H1 (cell line): Measurements from ENCODE around the gene SUV39H2. TPM values are rescaled to one million over a fixed set of nuclear protein-coding genes. Genes with fewer than 3 reads are reported as not detected.

Experiments
- CTCF ChIA-PET: fragments of 300-600 bp; sonication (Branson Sonifier 250); formaldehyde crosslinking; loops from one replicate; lab custom pipeline; 2021; ENCODE audit not compliant: partially characterized antibody; lab: Charles Lee
- POLR2A ChIA-PET: fragments of 300-600 bp; sonication (Branson Sonifier 250); formaldehyde crosslinking; loops from one replicate; lab custom pipeline; 2021; ENCODE audit warnings: inconsistent platforms; ENCODE audit not compliant: partially characterized antibody; lab: Charles Lee
- DNase-seq, 2 experiments: peaks; one replicate each; pipeline versions ENCODE4 v3.0.0 to v3.0.0-alpha.2; 2010 to 2022; ENCODE audit warnings: low spot score in 2 of 2, low read depth in 1 of 2, mixed read lengths in 1 of 2
- FAIRE-seq: peaks from 2 replicates; lab custom pipeline; 2011; peaks lifted over from hg19 to GRCh38; lab: Jason Lieb, UNC
- H2AFZ ChIP-seq: 2 replicates; pipeline ENCODE4 v1.8.1; 2012; ENCODE audit warnings: low read length, inconsistent platforms
- H2AK5ac ChIP-seq: 2 replicates; pipeline ENCODE4 v1.6.1; 2013; ENCODE audit warnings: low read depth, low read length
- H2BK120ac ChIP-seq: replicated peaks from 2 replicates; pipeline ENCODE3; 2013; ENCODE audit warnings: low read depth, low read length, inconsistent platforms
- H2BK12ac ChIP-seq: 2 replicates; pipeline ENCODE4 v1.6.1; 2013; ENCODE audit warnings: low read depth, low read length
- H2BK15ac ChIP-seq: 2 replicates; pipeline ENCODE4 v1.6.1; 2013; ENCODE audit warnings: low read length
- H2BK20ac ChIP-seq: 2 replicates; pipeline ENCODE4 v1.6.1; 2013; ENCODE audit warnings: low read length
- H2BK5ac ChIP-seq: 2 replicates; pipeline ENCODE4 v1.6.1; 2013; ENCODE audit warnings: low read depth, low read length
- H3K14ac ChIP-seq: 2 replicates; pipeline ENCODE4 v1.6.1; 2013; ENCODE audit warnings: inconsistent platforms; ENCODE audit not compliant: insufficient read length
- H3K18ac ChIP-seq: 2 replicates; pipeline ENCODE4 v1.6.1; 2013; ENCODE audit warnings: low read length; ENCODE audit errors: extremely low read depth
- H3K23ac ChIP-seq: 2 replicates; pipeline ENCODE4 v1.6.1; 2013; ENCODE audit warnings: inconsistent platforms; ENCODE audit not compliant: insufficient read length
- H3K23me2 ChIP-seq: 2 replicates; pipeline ENCODE4 v1.6.1; 2013; ENCODE audit warnings: low read depth, low read length
- H3K27ac ChIP-seq: 2 replicates; pipeline ENCODE4 v1.6.1; 2011; ENCODE audit warnings: low read depth, low read length, inconsistent platforms
- H3K27me3 ChIP-seq, 4 experiments: replicated peaks in 1 of 4; 1 replicate in 1 of 4; 2 replicates in 3 of 4; pipeline versions ENCODE4 v1.6.1 to v1.8.1; 2011 to 2013; ENCODE audit warnings: low read length in 3 of 4, mild to moderate bottlenecking in 3 of 4, inconsistent platforms in 2 of 4, mixed read lengths in 2 of 4, moderate library complexity in 1 of 4; ENCODE audit not compliant: control insufficient read depth in 3 of 4, insufficient read depth in 3 of 4; ENCODE audit errors: extremely low read depth in 1 of 4
- H3K36me3 ChIP-seq, 4 experiments: 2 replicates each; pipeline versions ENCODE4 v1.6.1 to v1.8.1; 2011 to 2013; ENCODE audit warnings: mild to moderate bottlenecking in 4 of 4, low read length in 3 of 4, moderate library complexity in 2 of 4, control low read depth in 1 of 4, inconsistent platforms in 1 of 4; ENCODE audit not compliant: insufficient read depth in 4 of 4, control insufficient read depth in 2 of 4
- H3K4ac ChIP-seq: replicated peaks from 2 replicates; pipeline ENCODE3; 2013; ENCODE audit warnings: low read length, low read depth, mixed read lengths, inconsistent platforms; ENCODE audit not compliant: insufficient read length
- H3K4me1 ChIP-seq, 4 experiments: replicated peaks in 1 of 4; 1 replicate in 1 of 4; 2 replicates in 3 of 4; pipeline versions ENCODE4 v1.6.1 to v1.8.1; 2011 to 2013; ENCODE audit warnings: low read length in 3 of 4, inconsistent platforms in 2 of 4, mixed read lengths in 1 of 4; ENCODE audit not compliant: insufficient read depth in 4 of 4, control insufficient read depth in 3 of 4
- H3K4me2 ChIP-seq, 2 experiments: 2 replicates each; pipeline versions ENCODE4 v1.6.1 to v1.8.1; 2011 to 2013; ENCODE audit warnings: low read depth in 2 of 2, low read length in 2 of 2, control low read depth in 1 of 2, inconsistent platforms in 1 of 2, mild to moderate bottlenecking in 1 of 2; ENCODE audit not compliant: insufficient read depth in 1 of 2
- H3K4me3 ChIP-seq, 4 experiments: fragments of 200-600, 300-600 bp in 1 of 4; sonication (generic), shearing (Covaris generic), sonication (Bioruptor Twin) in 1 of 4; 2 replicates each; pipeline versions ENCODE4 v1.5.1 to v1.8.1; 2011 to 2016; ENCODE audit warnings: low read length in 4 of 4, low read depth in 3 of 4, control low read depth in 2 of 4, inconsistent platforms in 2 of 4, mild to moderate bottlenecking in 2 of 4, mixed read lengths in 1 of 4, moderate library complexity in 1 of 4; ENCODE audit not compliant: insufficient read depth in 2 of 4; ENCODE audit errors: extremely low read depth in 1 of 4
- H3K56ac ChIP-seq: replicated peaks from 2 replicates; pipeline ENCODE3; 2013; ENCODE audit warnings: low read depth, mild to moderate bottlenecking, mixed read lengths, low read length, inconsistent platforms; ENCODE audit not compliant: insufficient read length
- H3K79me1 ChIP-seq: 2 replicates; pipeline ENCODE4 v1.6.1; 2013; ENCODE audit warnings: low read depth, low read length, control low read depth
- H3K79me2 ChIP-seq, 2 experiments: 2 replicates each; pipeline versions ENCODE4 v1.6.1 to v1.8.1; 2012 to 2013; ENCODE audit warnings: low read length in 2 of 2, mild to moderate bottlenecking in 2 of 2, inconsistent platforms in 1 of 2; ENCODE audit not compliant: insufficient read depth in 2 of 2, control insufficient read depth in 1 of 2
- H3K9ac ChIP-seq, 4 experiments: replicated peaks in 1 of 4; 1 replicate in 1 of 4; 2 replicates in 3 of 4; pipeline versions ENCODE4 v1.6.1 to v1.8.1; 2011 to 2013; ENCODE audit warnings: low read depth in 3 of 4, low read length in 3 of 4, control low read depth in 2 of 4, mild to moderate bottlenecking in 2 of 4, moderate library complexity in 2 of 4, inconsistent platforms in 1 of 4; ENCODE audit errors: extremely low read depth in 1 of 4
- H3K9me3 ChIP-seq, 2 experiments: 2 replicates each; pipeline versions ENCODE4 v1.6.1 to v1.8.1; 2012 to 2013; ENCODE audit warnings: mild to moderate bottlenecking in 2 of 2, moderate library complexity in 2 of 2, control low read depth in 1 of 2, inconsistent platforms in 1 of 2, low read depth in 1 of 2, low read length in 1 of 2, mixed read lengths in 1 of 2; ENCODE audit not compliant: insufficient read depth in 2 of 2
- H4K20me1 ChIP-seq, 2 experiments: replicated peaks in 1 of 2; 2 replicates each; pipeline versions ENCODE3 to v1.8.1; 2011 to 2013; ENCODE audit warnings: inconsistent platforms in 2 of 2, low read length in 2 of 2, mild to moderate bottlenecking in 1 of 2; ENCODE audit not compliant: insufficient read depth in 2 of 2, control insufficient read depth in 1 of 2
- H4K5ac ChIP-seq: 2 replicates; pipeline ENCODE4 v1.6.1; 2013; ENCODE audit warnings: low read length, low read depth, mixed read lengths, inconsistent platforms; ENCODE audit not compliant: insufficient read length
- H4K8ac ChIP-seq: 2 replicates; pipeline ENCODE4 v1.8.0; 2013; ENCODE audit warnings: mild to moderate bottlenecking, moderate library complexity, low read length, inconsistent platforms; ENCODE audit not compliant: insufficient read depth; ENCODE audit errors: extremely low read depth
- H4K91ac ChIP-seq: replicated peaks from 2 replicates; pipeline ENCODE3; 2013; ENCODE audit warnings: low read length, mixed read lengths, inconsistent platforms; ENCODE audit not compliant: insufficient read length
- BCL11A ChIP-seq, 2 experiments: IDR thresholded peaks; one replicate each; pipeline ENCODE4 v1.6.1; 2011; ENCODE audit warnings: low read depth in 2 of 2, low read length in 2 of 2, mild to moderate bottlenecking in 2 of 2
- CBX5 ChIP-seq: fragments of 300-800, 300-1000 bp; sonication (generic); IDR thresholded peaks from 2 replicates; pipeline ENCODE4 v1.7.1; 2016; ENCODE audit warnings: antibody characterized with exemption, low read length, low read depth
- CTBP2 ChIP-seq: IDR thresholded peaks from 2 replicates; pipeline ENCODE4 v1.7.0; 2011; ENCODE audit warnings: borderline replicate concordance, mild to moderate bottlenecking, moderate library complexity, mixed read lengths, low read length; ENCODE audit not compliant: insufficient read depth, insufficient read length
- KDM1A ChIP-seq: fragments of 200-600, 300-600 bp; sonication (generic); IDR thresholded peaks from 2 replicates; pipeline ENCODE4 v1.7.1; 2016; ENCODE audit warnings: mild to moderate bottlenecking, low read length, borderline replicate concordance
- POLR2A ChIP-seq, 2 experiments: IDR thresholded peaks; 1 replicate in 1 of 2; 2 replicates in 1 of 2; pipeline ENCODE4 v1.6.1; 2011; ENCODE audit warnings: low read depth in 2 of 2, low read length in 2 of 2, mild to moderate bottlenecking in 2 of 2; ENCODE audit errors: control extremely low read depth in 1 of 2
- RNF2 ChIP-seq: fragments of 200-900, 300-1000 bp; sonication (generic); IDR thresholded peaks from 2 replicates; pipeline ENCODE4 v1.7.1; 2016; ENCODE audit warnings: borderline replicate concordance, low read depth, mild to moderate bottlenecking, antibody characterized with exemption, low read length; ENCODE audit not compliant: poor library complexity, severe bottlenecking; ENCODE audit errors: missing control alignments
- TEAD4 ChIP-seq: IDR thresholded peaks from 2 replicates; pipeline ENCODE4 v1.6.1; 2012; ENCODE audit warnings: low read depth, low read length, inconsistent platforms, mixed read lengths
- WGBS, 2 experiments: shearing (Covaris generic) in 1 of 2; methylation state at CpG; one replicate each; pipeline versions ENCODE4 v1.1.6 to v1.1.7; 2013 to 2015; ENCODE audit warnings: low lambda C conversion rate in 2 of 2, mixed read lengths in 2 of 2, inconsistent platforms in 1 of 2, low coverage in 1 of 2, missing lambda C conversion rate in 1 of 2; ENCODE audit not compliant: insufficient replicate concordance in 2 of 2, insufficient coverage in 1 of 2, insufficient read length in 1 of 2; ENCODE audit errors: extremely low coverage in 1 of 2, missing lambda C conversion rate in 1 of 2; 5-methylcytosine and 5-hydroxymethylcytosine counted together
- polyA plus RNA-seq, 7 experiments: library from polyadenylated mRNA; depleted of rRNA in 3 of 7; stranded (reverse) in 5 of 7; unstranded in 2 of 7; fragments of >200 nt in 5 of 7; fragments of 200-250 nt in 2 of 7; gene quantifications; 1 replicate in 5 of 7; 2 replicates in 1 of 7; 4 replicates in 1 of 7; pipeline versions ENCODE4 v1.2.1 to v1.2.3, GENCODE V29; 2011 to 2013; ENCODE audit warnings: missing spikeins in 2 of 7, mixed read lengths in 2 of 7
- total RNA-seq: library from RNA; stranded (reverse); fragmentation: NEBNext Ultra II Directional; extraction: Animal tissue kit (Norgen Biotek cat#: 25700); gene quantifications from 2 replicates; pipeline ENCODE4 v1.2.1, GENCODE V29; 2021
- TF ChIP-seq, protein P1 (sequence below): IDR thresholded peaks from 2 replicates; pipeline ENCODE4 v1.6.1; 2011; ENCODE audit warnings: low read length, improper control_type of control experiment
- TF ChIP-seq, protein P2 (sequence below), 3 experiments: IDR thresholded peaks; 1 replicate in 2 of 3; 2 replicates in 1 of 3; pipeline versions ENCODE4 v1.5.1 to v1.6.1; 2011; ENCODE audit warnings: low read length in 3 of 3, mild to moderate bottlenecking in 3 of 3, inconsistent platforms in 2 of 3, low read depth in 1 of 3, moderate library complexity in 1 of 3; ENCODE audit not compliant: insufficient read depth in 1 of 3; ENCODE audit errors: control extremely low read depth in 1 of 3

Gene SUV39H2
- total and polyA plus RNA-seq, 2 of the 8 experiments (the other 6 are each of a cell fraction or from before 2014, with no cell fraction given): 19.4 to 62.3 TPM

- Histone ChIP-seq H3K9ac (no peak overlapping the region), H3K27ac (no peak overlapping the region), H3K79me1 (peaks cover 3% of the 10 kb centered on the region; the same call in 1 of the 2 replicates), H3K23me2 (peaks cover 2% of the 10 kb centered on the region), H3K79me2 (peaks cover 9 to 26% of the 10 kb centered on the region in 2 experiments), H2BK5ac (no peak overlapping the region), H2BK15ac (no peak overlapping the region), H3K9me3 (no peaks in the 10 kb centered on the region), H3K4me3 (no peak overlapping the region), H3K36me3 (peaks cover under 1 to 12% (median 4%) of the 10 kb centered on the region in 4 experiments; a peak in 4 of 8 replicates), H3K4me1 (peaks cover 0 to 8% (median 3%) of the 10 kb centered on the region in 4 experiments; a peak in 3 of 7 replicates), H3K23ac (no peak overlapping the region), H3K14ac (no peak overlapping the region), H3K27me3 (no peaks in the 10 kb centered on the region), H3K56ac (no peak overlapping the region), H3K4me2 (no peak overlapping the region), H4K20me1 (peaks cover 0 to 1% of the 10 kb centered on the region in 2 experiments), H2BK120ac (no peak overlapping the region)
- POLR2A ChIA-PET: interaction anchor here (0.6 to 3.7 kb wide), 5 partner anchors 9 to 218 kb away, joined by 3 to 32 read pairs (median 3); partner anchors contain the start of gene SUV39H2
- FAIRE-seq: no peak
- CTCF ChIA-PET: interaction anchor here (0.6 to 3.0 kb wide), 6 partner anchors 13 to 299 kb away, joined by 3 to 19 read pairs (median 4); no protein-coding TSS in a partner anchor
- TF ChIP-seq, protein P1, sequence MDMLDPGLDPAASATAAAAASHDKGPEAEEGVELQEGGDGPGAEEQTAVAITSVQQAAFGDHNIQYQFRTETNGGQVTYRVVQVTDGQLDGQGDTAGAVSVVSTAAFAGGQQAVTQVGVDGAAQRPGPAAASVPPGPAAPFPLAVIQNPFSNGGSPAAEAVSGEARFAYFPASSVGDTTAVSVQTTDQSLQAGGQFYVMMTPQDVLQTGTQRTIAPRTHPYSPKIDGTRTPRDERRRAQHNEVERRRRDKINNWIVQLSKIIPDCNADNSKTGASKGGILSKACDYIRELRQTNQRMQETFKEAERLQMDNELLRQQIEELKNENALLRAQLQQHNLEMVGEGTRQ: no peak
- TF ChIP-seq RNF2: no peak
- no peak for TF ChIP-seq CBX5
- no peak for TF ChIP-seq KDM1A
- TF ChIP-seq, protein P2, sequence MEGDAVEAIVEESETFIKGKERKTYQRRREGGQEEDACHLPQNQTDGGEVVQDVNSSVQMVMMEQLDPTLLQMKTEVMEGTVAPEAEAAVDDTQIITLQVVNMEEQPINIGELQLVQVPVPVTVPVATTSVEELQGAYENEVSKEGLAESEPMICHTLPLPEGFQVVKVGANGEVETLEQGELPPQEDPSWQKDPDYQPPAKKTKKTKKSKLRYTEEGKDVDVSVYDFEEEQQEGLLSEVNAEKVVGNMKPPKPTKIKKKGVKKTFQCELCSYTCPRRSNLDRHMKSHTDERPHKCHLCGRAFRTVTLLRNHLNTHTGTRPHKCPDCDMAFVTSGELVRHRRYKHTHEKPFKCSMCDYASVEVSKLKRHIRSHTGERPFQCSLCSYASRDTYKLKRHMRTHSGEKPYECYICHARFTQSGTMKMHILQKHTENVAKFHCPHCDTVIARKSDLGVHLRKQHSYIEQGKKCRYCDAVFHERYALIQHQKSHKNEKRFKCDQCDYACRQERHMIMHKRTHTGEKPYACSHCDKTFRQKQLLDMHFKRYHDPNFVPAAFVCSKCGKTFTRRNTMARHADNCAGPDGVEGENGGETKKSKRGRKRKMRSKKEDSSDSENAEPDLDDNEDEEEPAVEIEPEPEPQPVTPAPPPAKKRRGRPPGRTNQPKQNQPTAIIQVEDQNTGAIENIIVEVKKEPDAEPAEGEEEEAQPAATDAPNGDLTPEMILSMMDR (IDR thresholded peaks at IDR 0.05; ENCODE audit: control extremely low read depth in 1 of 3, insufficient read depth in 1 of 3, low read depth in 1 of 3, low read length in 3 of 3): no peak
- no peak for TF ChIP-seq BCL11A (IDR thresholded peaks at IDR 0.05; ENCODE audit: low read depth in 2 of 2, low read length in 2 of 2)
- TF ChIP-seq POLR2A (IDR thresholded peaks at IDR 0.05; ENCODE audit: control extremely low read depth in 1 of 2, low read depth in 2 of 2, low read length in 2 of 2): no peak
- no peak for TF ChIP-seq CTBP2
- no peak for TF ChIP-seq TEAD4
- TF ChIP-seq, all 59 proteins: peak for 0
- DNase-seq: no peak
- H4K8ac ChIP-seq: no peak overlapping the region
- no peak overlapping the region for H2AK5ac ChIP-seq
- no peak overlapping the region for H4K5ac ChIP-seq
- no peak overlapping the region for H3K18ac ChIP-seq
- 88% methylated on average over 2 of the region's 2 CpGs; no CpG with 5 or more reads in 1 of the 2 experiments for WGBS, 2 experiments
- H4K91ac ChIP-seq: no peak overlapping the region
- no peak overlapping the region for H2AFZ ChIP-seq
- no peak overlapping the region for H2BK20ac ChIP-seq
- H2BK12ac ChIP-seq: no peak overlapping the region
- H3K4ac ChIP-seq: no peak overlapping the region
Observed at GRCh38 chr10:14836208-14836607, 42.5 kb upstream of the SUV39H2 start.
